Naive thymus-derived CD4-positive, alpha-beta T cell (primary cell): ENCODE measurements around the gene TMEM72. TPM values are rescaled to one million over a fixed set of nuclear protein-coding genes. Genes with fewer than 3 reads are reported as not detected.

Experiments
- ATAC-seq: fragments of 150-1000 bp; cut with Tn5 transposase; 2 replicates; pipeline ENCODE4 v1.10.0; 2021; ENCODE audit warnings: mild to moderate bottlenecking, moderate library complexity
- CTCF ChIA-PET: fragments of 350-600 bp; sonication (Branson Sonifier 250); formaldehyde crosslinking; loops from one replicate; lab custom pipeline; 2021; ENCODE audit warnings: antibody characterized with exemption; lab: Charles Lee
- POLR2A ChIA-PET: fragments of 350-600 bp; sonication (Branson Sonifier 250); formaldehyde crosslinking; loops from one replicate; lab custom pipeline; 2021; ENCODE audit warnings: antibody characterized with exemption, inconsistent platforms; lab: Charles Lee
- DNase-seq, 9 donors: peaks; one replicate each; pipeline versions ENCODE4 v3.0.0 to v3.0.0-alpha.2; 2020 to 2022; ENCODE audit warnings: mixed read lengths in 1 of 9
- H3K27ac ChIP-seq: one replicate; pipeline ENCODE4 v1.7.0; 2013; ENCODE audit warnings: mild to moderate bottlenecking, low read depth, low read length, moderate library complexity
- H3K27me3 ChIP-seq, 2 donors: one replicate each; pipeline ENCODE4 v1.7.0; 2013; ENCODE audit warnings: low read length in 2 of 2, mild to moderate bottlenecking in 2 of 2, moderate library complexity in 2 of 2; ENCODE audit not compliant: control insufficient read depth in 2 of 2, insufficient read depth in 2 of 2
- H3K36me3 ChIP-seq, 3 experiments: 1 replicate in 2 of 3; 2 replicates in 1 of 3; pipeline ENCODE4 v1.7.0; 2013; ENCODE audit warnings: low read length in 3 of 3, mild to moderate bottlenecking in 3 of 3, moderate library complexity in 1 of 3; ENCODE audit not compliant: insufficient read depth in 3 of 3, control insufficient read depth in 2 of 3
- H3K4me1 ChIP-seq, 2 donors: one replicate each; pipeline ENCODE4 v1.7.0; 2013; ENCODE audit warnings: low read length in 2 of 2, mild to moderate bottlenecking in 2 of 2, moderate library complexity in 1 of 2; ENCODE audit not compliant: control insufficient read depth in 2 of 2, insufficient read depth in 2 of 2
- H3K4me3 ChIP-seq: 2 replicates; pipeline ENCODE4 v1.7.0; 2013; ENCODE audit warnings: mild to moderate bottlenecking, low read length
- H3K9me3 ChIP-seq, 3 experiments: 1 replicate in 2 of 3; 2 replicates in 1 of 3; pipeline ENCODE4 v1.7.0; 2013; ENCODE audit warnings: low read length in 3 of 3; ENCODE audit not compliant: control insufficient read depth in 2 of 3
- H3K27ac Mint-ChIP-seq, 9 donors: one replicate each; pipeline ENCODE4 v1.8.0; 2020 to 2022; ENCODE audit warnings: mixed read lengths in 9 of 9, mild to moderate bottlenecking in 8 of 9, moderate library complexity in 5 of 9, inconsistent platforms in 2 of 9
- H3K27me3 Mint-ChIP-seq, 5 donors: one replicate each; pipeline ENCODE4 v1.8.0; 2021 to 2022; ENCODE audit warnings: mixed read lengths in 5 of 5, mild to moderate bottlenecking in 1 of 5
- H3K36me3 Mint-ChIP-seq, 5 donors: one replicate each; pipeline ENCODE4 v1.8.0; 2020 to 2022; ENCODE audit warnings: mixed read lengths in 5 of 5, mild to moderate bottlenecking in 3 of 5, inconsistent platforms in 1 of 5
- H3K4me1 Mint-ChIP-seq, 7 donors: one replicate each; pipeline ENCODE4 v1.8.0; 2020 to 2022; ENCODE audit warnings: mixed read lengths in 7 of 7, mild to moderate bottlenecking in 3 of 7, inconsistent platforms in 1 of 7
- H3K4me3 Mint-ChIP-seq, 10 donors: one replicate each; pipeline ENCODE4 v1.8.0; 2020 to 2022; ENCODE audit warnings: mild to moderate bottlenecking in 10 of 10, mixed read lengths in 10 of 10, moderate library complexity in 6 of 10, inconsistent platforms in 2 of 10
- H3K9me3 Mint-ChIP-seq, 11 donors: one replicate each; pipeline ENCODE4 v1.8.0; 2020 to 2022; ENCODE audit warnings: mixed read lengths in 11 of 11, mild to moderate bottlenecking in 4 of 11, inconsistent platforms in 1 of 11, moderate library complexity in 1 of 11
- intact Hi-C, 2 donors: fragments of 100-400 bp; cut with micrococcal nuclease; formaldehyde crosslinking; loops; one replicate each; pipeline ENCODE4 v1.15.1; 2023
- polyA plus RNA-seq, 2 donors: library from polyadenylated mRNA; unstranded; fragments of 300-500 nt; fragmentation: Illumina TruSeq; gene quantifications; one replicate each; pipeline ENCODE4 v1.2.3, GENCODE V29; 2021
- total RNA-seq, 6 experiments: library from RNA in 5 of 6; stranded (reverse) in 5 of 6; gene quantifications; 1 replicate in 5 of 6; 2 replicates in 1 of 6; pipeline ENCODE4 v1.2.3 and lab custom pipeline; 2021 to 2026

Gene TMEM72
- total and polyA plus RNA-seq, 7 experiments from 2014 or later, result not detected

DNA sequence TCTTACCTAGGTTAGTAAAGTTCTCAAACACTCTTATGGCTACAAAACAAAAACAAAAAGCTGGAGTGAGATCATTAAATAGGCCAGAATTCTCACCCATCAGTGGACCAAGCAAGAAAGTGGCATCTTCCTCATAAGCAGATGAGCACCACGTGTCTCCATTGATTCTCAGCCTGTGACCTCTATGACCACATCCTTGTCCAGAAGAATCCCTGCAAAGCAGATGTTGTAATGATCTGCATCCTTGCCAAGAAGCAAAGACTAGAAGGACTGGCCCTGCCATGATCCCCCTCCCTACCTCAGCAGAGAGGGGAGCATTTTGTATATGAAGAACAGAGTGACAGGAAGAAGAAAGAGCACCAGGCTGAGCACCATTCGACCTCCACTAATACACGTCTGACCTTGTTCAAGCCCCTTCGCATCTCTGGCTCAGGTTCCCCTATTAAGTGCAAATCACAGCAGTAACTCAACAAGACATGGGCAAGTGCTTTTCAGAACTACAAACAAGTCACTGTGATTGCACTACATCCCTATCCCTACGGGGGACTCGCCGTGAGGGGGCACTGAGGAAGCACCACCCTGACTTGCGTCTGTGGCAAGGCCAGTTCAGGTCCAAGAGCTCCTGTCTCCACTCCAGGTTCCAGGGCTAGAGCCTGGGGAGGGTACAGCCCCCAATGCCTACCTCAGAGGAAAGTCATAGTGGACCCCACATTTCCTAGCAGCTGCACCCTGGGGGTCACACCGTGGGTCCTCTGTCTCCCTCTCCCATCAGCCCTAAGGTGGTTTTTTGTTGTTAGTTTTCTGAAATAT lies 26.3 kb downstream of the TMEM72 start:
- no peak overlapping the region for H3K27ac ChIP-seq
- ChIA-PET CTCF (interaction anchor here (1.3 kb wide), 1 partner anchor 30 kb away, joined by 3 read pairs; no protein-coding TSS in a partner anchor), POLR2A (interaction anchor here (0.6 kb wide), 1 partner anchor 16 kb away, joined by 3 read pairs; no protein-coding TSS in a partner anchor)

DNA sequence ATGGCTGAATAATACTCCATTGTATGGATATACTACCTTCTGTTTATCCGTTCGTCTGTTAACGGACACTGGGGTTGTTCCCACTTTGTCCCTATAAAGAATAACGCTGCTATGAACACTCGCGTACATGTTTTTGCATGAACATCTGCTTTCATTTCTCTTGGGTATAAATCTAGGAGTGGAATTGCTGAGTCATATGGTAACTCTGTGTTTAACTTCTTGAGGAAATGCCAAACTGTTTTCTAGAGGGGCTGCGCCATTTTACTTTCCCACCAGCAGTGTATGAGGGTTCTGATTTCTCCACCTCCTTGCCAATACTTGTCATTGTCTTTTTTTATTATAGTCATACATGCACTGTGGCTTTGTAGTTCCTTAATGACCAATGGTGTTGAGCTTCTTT lies 27.8 kb downstream of the TMEM72 start:
- no peaks in the 10 kb centered on the region for H3K27me3 ChIP-seq
- Mint-ChIP-seq H3K4me3 (no peak overlapping the region), H3K36me3 (peaks cover 0 to 6% (median 0%) of the 10 kb centered on the region in 5 donors), H3K27me3 (peaks cover 12 to 42% (median 21%) of the 10 kb centered on the region in 5 donors), H3K4me1 (peaks cover 7 to 13% (median 10%) of the 10 kb centered on the region in 7 donors), H3K27ac (no peak overlapping the region), H3K9me3 (peaks cover 0 to 27% (median 7%) of the 10 kb centered on the region in 11 donors)
- H3K4me1 ChIP-seq, result no peaks in the 10 kb centered on the region
- H3K27ac ChIP-seq, result no peak overlapping the region
- ChIA-PET CTCF (interaction anchor here (0.6 to 1.3 kb wide), 2 partner anchors 28 to 53 kb away, joined by 3 read pairs; no protein-coding TSS in a partner anchor), POLR2A (no interaction called here)
- H3K36me3 ChIP-seq, result no peaks in the 10 kb centered on the region
- H3K9me3 ChIP-seq, result no peaks in the 10 kb centered on the region
- H3K4me3 ChIP-seq, result no peak overlapping the region
- DNase-seq, result no peak
- ATAC-seq, result no peak
- intact Hi-C loops, result no loop called here

More for the DNA sequence above, 26.3 kb downstream of the TMEM72 start:
- Histone ChIP-seq H3K4me1 (peaks cover 0 to 4% of the 10 kb centered on the region in 2 donors), H3K4me3 (no peak overlapping the region), H3K36me3 (no peaks in the 10 kb centered on the region), H3K27me3 (no peaks in the 10 kb centered on the region), H3K9me3 (no peaks in the 10 kb centered on the region)
- intact Hi-C loops, result no loop called here
- ATAC-seq (no peak), DNase-seq (no peak)
- peaks cover 0 to 6% (median 0%) of the 10 kb centered on the region in 5 donors for H3K36me3 Mint-ChIP-seq
- no peak overlapping the region for H3K4me3 Mint-ChIP-seq
- H3K27me3 Mint-ChIP-seq, result peaks cover 4 to 34% (median 13%) of the 10 kb centered on the region in 5 donors
- peaks cover 0 to 26% (median 3%) of the 10 kb centered on the region in 11 donors for H3K9me3 Mint-ChIP-seq
- no peak overlapping the region for H3K27ac Mint-ChIP-seq
- peaks cover 7 to 16% (median 11%) of the 10 kb centered on the region in 7 donors for H3K4me1 Mint-ChIP-seq

DNA sequence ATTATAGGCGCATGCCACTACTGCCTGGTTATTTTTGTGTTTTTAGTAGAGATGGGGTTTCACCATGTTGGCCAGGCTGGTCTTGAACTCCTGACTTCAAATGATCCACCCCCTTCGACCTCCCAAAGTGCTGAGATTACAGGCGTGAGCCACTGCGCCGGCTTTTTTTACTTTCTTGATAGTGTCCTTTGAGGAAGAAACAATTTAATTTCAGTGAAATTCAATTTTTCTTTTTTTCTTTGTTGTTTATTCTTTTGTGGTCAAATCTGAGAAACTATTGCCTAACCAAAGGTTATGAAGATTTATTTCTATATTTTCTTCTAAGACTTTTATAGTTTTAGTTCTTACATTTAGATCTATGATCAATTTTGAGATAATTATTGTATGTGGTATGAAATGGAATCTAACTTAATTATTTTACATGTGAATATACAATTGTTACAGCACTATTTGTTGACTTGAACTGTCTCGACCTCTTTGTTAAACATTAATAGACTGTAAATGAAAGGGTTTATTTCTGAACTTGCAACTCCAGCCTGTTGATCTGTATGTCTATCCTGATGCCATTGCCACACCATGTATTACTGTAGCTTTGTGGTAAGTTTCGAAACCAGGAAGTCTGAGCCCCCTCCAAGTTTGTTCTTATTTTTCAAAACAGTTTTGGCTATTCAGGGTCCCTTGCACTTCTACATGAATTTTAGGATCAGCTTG lies 28.7 kb downstream of the TMEM72 start:
- Mint-ChIP-seq H3K4me1 (peaks cover 7 to 13% (median 10%) of the 10 kb centered on the region in 7 donors), H3K27me3 (peaks cover 15 to 47% (median 27%) of the 10 kb centered on the region in 5 donors), H3K4me3 (no peak overlapping the region), H3K36me3 (peaks cover 0 to 11% (median 4%) of the 10 kb centered on the region in 5 donors), H3K9me3 (peaks cover 0 to 36% (median 14%) of the 10 kb centered on the region in 11 donors), H3K27ac (no peak overlapping the region)
- DNase-seq, result no peak
- ChIA-PET CTCF (no interaction called here), POLR2A (no interaction called here)
- peaks cover 0 to 3% (median 3%) of the 10 kb centered on the region in 3 experiments for H3K9me3 ChIP-seq
- no peak for ATAC-seq
- no peak overlapping the region for H3K27ac ChIP-seq
- no peaks in the 10 kb centered on the region for H3K27me3 ChIP-seq
- no peaks in the 10 kb centered on the region for H3K4me1 ChIP-seq
- intact Hi-C loops, result no loop called here
- H3K36me3 ChIP-seq, result no peaks in the 10 kb centered on the region
- H3K4me3 ChIP-seq, result no peak overlapping the region

DNA sequence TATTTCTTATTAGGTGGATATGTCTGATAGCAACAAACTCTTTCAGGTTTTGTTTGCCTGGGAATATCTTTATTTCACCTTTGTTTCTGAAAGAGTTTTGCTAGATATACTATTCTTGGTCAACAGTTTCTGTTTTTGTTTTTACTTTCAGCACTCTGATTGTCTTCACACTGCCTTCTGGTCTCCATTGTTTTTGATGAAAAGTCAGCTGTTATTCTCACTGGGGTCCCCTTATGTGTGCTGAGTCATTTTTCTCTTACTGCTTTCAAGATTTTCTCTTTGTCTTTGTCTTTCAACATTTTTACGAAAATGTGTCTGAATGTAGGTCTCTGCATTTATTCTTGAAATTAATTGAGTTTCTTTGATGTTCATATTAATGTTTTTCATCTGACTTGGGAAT lies 33.2 kb downstream of the TMEM72 start:
- intact Hi-C loops, result no loop called here
- Histone ChIP-seq H3K4me1 (no peaks in the 10 kb centered on the region), H3K27ac (no peak overlapping the region), H3K27me3 (no peaks in the 10 kb centered on the region), H3K4me3 (no peak overlapping the region), H3K36me3 (no peaks in the 10 kb centered on the region), H3K9me3 (peaks cover 0 to 3% (median 3%) of the 10 kb centered on the region in 3 experiments)
- H3K4me1 Mint-ChIP-seq, result peaks cover 0 to 10% (median 0%) of the 10 kb centered on the region in 7 donors
- ATAC-seq (no peak), DNase-seq (no peak)
- H3K9me3 Mint-ChIP-seq, result peaks cover 0 to 43% (median 16%) of the 10 kb centered on the region in 11 donors
- H3K27me3 Mint-ChIP-seq, result peaks cover 14 to 33% (median 22%) of the 10 kb centered on the region in 5 donors
- ChIA-PET CTCF (no interaction called here), POLR2A (no interaction called here)
- no peak overlapping the region for H3K27ac Mint-ChIP-seq
- H3K36me3 Mint-ChIP-seq, result peaks cover 0 to 11% (median 0%) of the 10 kb centered on the region in 5 donors
- H3K4me3 Mint-ChIP-seq, result no peak overlapping the region

DNA sequence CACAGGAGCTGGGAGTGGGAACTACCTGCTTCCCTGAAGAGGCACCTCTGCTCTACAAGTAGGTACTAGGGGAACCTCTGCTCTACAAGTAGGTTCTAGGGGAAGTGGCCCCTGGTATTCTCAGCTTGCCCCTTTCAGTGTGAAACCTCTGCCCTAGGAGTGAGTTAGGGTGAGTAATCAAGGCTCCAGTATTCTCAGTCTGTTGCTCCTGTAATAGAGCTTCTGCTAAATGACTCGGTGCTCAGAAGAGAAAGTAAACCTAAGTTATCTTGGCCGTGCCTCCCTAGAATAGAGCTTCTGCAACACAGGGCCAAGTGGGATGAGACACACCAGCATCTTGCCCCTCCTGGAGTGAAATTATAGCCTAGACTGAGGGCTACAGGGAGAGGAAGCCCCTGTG lies 35.1 kb downstream of the TMEM72 start:
- Histone ChIP-seq H3K9me3 (peaks cover 0 to 3% (median 3%) of the 10 kb centered on the region in 3 experiments), H3K27me3 (no peaks in the 10 kb centered on the region), H3K27ac (no peak overlapping the region), H3K4me1 (no peaks in the 10 kb centered on the region), H3K36me3 (no peaks in the 10 kb centered on the region), H3K4me3 (no peak overlapping the region)
- DNase-seq (no peak), ATAC-seq (peak; percentile 55)
- Mint-ChIP-seq H3K9me3 (peaks cover 0 to 31% (median 16%) of the 10 kb centered on the region in 11 donors), H3K4me3 (no peak overlapping the region), H3K27me3 (peaks cover 12 to 24% (median 21%) of the 10 kb centered on the region in 5 donors), H3K36me3 (peaks cover 0 to 11% (median 2%) of the 10 kb centered on the region in 5 donors), H3K4me1 (peaks cover 0 to 20% (median 0%) of the 10 kb centered on the region in 7 donors), H3K27ac (no peak overlapping the region)
- ChIA-PET POLR2A (no interaction called here), CTCF (no interaction called here)
- intact Hi-C loops, result no loop called here

DNA sequence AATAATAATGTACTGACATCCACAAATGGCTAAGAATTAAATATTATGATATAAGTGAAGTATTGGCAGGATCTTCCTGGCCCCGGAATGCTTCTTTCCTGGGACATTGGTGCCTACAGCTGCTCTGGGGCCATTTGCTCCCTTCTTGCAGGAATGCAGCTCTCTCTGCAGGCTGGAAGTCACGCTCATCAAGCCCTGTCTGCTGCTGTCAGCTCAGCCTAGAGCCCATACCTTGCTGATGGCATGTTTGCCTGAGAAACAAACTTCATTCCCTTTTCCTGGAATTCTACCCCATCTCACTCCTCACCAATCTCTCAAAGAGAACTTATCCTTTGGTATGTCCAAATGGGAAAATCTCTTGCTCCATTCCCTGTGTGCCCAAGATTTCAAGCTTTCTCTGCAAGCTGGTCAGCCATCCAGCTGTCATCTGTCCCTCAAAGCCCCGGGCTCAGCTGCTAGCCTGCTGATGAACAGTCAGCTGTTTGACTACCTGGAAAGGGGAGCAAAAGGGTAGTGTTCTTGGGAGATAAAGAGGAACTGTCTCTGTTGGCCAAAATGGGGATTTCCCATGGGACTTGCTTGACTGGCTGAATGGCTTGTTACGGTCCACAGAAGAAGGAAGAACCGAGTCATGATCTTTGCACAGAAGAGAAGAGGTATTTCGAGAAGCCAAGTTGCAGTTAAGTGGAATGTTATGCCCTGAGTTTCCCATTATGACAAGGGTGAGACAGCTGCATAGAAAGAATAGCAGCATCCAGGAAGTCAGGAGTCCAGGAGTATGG lies 36.4 kb downstream of the TMEM72 start:
- intact Hi-C loops, result no loop called here
- no peak overlapping the region for H3K27ac ChIP-seq
- peaks cover 0 to 11% (median 5%) of the 10 kb centered on the region in 5 donors for H3K36me3 Mint-ChIP-seq

More for the DNA sequence above, 36.4 kb downstream of the TMEM72 start:
- Mint-ChIP-seq H3K9me3 (peaks cover 0 to 24% (median 16%) of the 10 kb centered on the region in 11 donors), H3K4me1 (peaks cover 0 to 21% (median 0%) of the 10 kb centered on the region in 7 donors), H3K27ac (no peak overlapping the region), H3K4me3 (no peak overlapping the region), H3K27me3 (peaks cover 6 to 20% (median 11%) of the 10 kb centered on the region in 5 donors)
- no peaks in the 10 kb centered on the region for H3K36me3 ChIP-seq
- ChIA-PET CTCF (no interaction called here), POLR2A (no interaction called here)
- peaks cover 0 to 3% (median 3%) of the 10 kb centered on the region in 3 experiments for H3K9me3 ChIP-seq
- no peaks in the 10 kb centered on the region for H3K4me1 ChIP-seq
- DNase-seq (no peak), ATAC-seq (peak; percentile 56)
- no peaks in the 10 kb centered on the region for H3K27me3 ChIP-seq
- no peak overlapping the region for H3K4me3 ChIP-seq
